ENCODE results near the gene PRICKLE2.
"Not testable (repeated sequence)": the region's sequence is repeated elsewhere in the genome, so short reads cannot be mapped to it uniquely, and the experiment has no call there.

PRICKLE2 gene

DNA sequence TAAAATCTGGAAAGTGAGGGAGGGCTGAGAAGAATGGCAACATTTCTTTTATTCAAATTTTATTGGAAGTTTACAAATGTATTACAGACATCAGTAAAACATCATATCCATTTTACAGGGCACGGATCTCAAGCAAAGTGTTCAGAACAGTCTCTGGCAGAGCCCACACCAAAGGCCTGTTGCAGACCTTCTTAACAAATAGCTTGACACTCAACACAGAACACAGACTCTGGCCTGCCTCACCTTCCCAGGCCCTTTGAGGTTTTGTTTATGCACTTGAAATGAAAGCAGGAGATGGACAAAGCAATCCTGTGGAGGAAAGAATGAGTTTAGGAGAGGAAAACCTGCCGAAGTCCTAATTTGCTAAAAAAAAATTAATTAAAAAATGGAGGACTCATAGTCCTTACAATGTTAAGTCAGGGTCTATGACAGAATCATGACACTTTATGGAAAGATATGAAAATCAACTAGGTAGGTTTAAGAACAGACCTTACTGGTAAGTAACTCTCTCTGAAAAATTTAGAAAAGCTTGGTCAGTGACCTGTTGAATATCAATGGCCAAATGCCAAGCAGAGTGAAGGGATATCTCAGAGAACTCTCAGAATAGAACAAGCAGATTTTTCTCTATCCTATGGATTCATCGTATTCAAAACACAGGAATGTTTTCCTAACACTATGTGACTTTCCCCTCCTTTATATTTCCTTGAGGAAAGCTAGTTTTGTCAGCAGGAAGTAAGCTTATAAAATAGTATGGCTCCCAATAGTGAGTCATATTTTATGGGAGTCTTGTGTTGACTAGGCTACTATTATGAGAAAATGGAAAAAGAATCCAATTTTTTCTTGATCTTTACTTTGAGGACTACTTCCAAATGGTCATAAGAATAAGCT, 131.2 kb downstream of the PRICKLE2 start:
- DNase-seq (ENCODE audit: low spot score) = no peak

DNA sequence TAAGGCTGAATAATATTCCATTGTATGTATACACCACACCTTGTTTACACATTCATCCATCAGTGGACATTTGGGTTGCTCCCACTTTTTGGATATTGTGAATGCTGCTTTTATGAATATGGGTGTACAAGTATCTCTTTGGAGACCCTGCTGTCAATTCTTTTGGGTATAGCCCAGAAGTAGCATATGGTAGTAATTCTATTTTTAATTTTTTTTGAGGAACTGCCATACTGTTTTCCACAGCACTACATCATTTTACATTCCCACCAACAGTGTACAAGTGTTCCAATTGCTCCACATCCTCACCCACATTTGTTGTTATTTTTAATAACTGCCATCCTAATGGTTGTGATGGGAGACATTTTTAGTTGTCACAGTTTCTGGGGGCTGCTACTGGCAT, 132.1 kb downstream of the PRICKLE2 start:
- no peak for DNase-seq (ENCODE audit: low spot score)

DNA sequence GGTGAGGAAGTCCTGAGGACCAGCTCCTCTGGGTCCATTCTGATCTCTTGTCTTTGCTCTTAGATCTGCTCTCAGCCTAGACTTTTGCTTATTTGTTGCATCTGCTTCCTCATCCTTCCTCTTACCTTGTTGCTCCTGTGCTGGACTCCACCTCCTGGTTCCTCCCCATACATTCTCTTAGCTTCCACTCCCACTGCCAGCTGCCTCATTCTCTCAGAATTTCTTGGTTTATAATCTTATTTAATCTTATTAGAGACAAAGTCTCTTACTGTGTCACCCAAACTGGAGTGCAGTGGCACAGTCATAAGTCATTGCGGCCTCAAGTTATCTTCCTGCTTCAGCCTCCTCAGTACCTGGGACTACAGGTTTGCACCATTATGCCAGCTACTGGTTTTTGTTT, 133.8 kb downstream of the PRICKLE2 start:
- DNase-seq (ENCODE audit: low spot score) = no peak

DNA sequence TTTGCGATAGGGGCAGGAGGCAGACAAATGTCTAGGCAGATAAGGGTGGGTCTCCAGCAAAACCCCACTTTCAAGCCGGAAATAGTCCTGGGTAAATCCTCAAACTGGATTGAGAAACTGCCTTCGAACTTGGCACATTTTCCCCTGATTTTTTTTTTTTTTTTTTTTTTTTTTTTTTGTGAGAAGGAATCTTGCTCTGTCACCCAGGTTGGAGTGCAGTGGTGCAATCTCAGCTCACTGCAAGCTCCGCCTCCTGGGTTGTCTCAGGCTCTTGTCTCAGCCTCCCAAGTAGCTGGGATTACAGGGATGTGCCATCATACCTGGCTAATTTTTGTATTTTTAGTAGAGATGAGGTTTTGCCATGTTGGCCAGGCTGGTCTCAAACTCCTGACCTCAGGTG, 135.9 kb downstream of the PRICKLE2 start:
- not testable (repeated sequence) for DNase-seq (ENCODE audit: low spot score)

DNA sequence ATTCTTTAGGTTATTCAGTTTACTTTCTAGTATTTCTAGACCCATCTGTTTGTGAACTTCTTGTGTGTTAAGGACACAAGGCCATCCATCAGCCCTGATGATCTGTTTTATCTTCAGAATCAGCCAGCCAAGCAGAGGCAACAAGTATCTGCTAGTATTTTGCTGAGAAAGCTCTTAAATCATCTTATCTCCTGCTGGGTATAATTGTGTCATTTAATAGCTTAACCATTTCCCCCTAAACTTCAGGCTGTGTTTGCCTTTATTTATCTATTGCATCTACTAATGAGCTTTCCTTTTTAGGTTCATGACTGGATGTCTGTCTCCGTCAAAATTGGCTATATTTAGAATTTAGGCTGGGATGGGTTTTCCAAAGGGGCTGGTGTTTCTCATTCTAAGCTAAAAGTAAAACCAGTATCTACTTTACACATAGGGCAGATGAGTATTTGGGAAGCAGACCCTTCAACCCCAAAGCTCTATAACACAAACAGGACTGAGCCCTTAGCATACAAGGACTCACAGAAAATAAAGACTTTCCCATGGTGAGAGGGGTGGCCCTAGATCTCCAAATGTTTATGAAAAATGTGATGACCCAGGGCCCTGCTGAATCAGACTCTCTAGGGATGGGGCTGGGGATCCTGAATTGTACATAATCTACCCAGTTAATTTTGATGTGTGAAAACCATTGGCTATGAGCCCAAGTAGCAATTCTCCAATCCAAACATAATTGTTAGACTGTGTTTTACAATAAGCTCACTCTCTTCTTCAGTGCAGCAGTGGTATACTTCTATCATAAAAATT, 136.7 kb downstream of the PRICKLE2 start:
- DNase-seq (ENCODE audit: low spot score) = no peak

DNA sequence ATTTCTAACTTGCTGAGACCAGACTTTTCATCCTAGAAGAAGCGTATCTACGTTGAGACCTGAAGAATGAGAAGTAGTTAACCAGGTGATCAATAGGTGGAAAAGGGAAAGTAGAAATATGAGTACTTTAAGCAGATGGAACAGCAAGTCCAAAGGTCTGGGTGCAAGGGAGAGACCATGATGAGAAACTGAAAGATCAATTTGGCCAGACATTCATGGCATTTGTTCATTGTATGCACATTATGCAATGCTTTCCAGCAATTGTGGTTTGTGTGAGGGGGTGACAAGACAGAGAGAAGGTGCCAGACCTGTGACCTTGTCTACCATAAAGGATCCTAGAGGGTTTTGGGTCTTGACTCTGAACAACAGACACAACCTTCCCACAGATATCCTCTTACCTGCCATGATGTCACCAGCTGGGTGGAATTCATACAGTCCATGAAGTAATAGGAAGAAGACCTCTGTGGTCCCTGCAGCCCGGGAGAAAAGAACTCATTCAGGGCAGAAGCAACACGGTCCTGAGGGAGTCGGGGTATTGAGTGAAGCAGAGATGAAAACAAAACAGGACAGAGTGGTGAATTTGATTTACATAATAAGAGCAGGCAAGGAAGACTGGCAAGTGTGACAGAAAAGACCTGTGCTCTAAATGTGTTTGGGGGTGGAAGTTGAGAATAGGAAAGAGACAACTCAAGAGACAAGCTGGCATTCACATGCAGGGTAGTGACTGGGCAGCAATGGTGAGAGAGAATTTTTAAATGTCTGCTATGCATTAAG, 138.6 kb downstream of the PRICKLE2 start:
- DNase-seq (ENCODE audit: low spot score) = no peak

DNA sequence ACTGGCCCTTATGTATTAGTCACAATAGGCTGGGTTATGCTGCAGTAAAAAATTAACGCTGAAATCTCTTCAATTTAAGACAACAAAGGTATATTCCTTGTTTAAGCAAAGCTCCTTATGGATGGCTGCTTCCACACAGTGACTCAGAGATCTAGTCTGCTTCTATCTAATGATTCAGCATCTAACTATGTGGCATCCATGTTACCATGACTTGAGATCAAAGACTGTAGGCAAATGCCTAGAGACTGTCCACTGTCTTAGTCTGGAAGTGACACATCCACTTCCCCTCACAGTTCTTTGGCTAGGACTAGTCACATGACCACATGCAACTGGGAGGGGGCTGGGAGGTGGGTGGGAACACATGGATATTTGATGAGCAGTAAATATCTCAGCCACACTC, 140.6 kb downstream of the PRICKLE2 start:
- peak; percentile 81 for DNase-seq (ENCODE audit: low spot score)

DNA sequence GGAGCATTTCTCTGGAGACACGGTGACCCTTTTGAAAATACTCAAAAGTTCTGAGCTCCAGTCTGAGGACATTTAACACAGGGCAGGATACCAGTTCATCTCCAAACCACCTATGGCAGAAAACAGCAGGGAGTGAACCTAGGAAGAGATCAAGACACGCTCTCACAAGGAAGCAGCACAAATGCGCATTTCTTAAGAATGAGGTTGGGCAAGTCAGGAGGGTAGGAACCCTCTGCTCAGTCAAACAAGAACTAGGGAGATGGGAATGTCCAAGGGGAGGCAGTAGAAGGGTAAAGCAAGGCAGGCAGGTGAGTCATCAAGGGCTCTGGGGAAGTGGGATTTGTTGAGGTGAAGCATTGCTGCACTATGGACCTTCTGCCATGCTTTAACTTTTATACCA, 141.7 kb downstream of the PRICKLE2 start:
- no peak for DNase-seq (ENCODE audit: low spot score)

DNA sequence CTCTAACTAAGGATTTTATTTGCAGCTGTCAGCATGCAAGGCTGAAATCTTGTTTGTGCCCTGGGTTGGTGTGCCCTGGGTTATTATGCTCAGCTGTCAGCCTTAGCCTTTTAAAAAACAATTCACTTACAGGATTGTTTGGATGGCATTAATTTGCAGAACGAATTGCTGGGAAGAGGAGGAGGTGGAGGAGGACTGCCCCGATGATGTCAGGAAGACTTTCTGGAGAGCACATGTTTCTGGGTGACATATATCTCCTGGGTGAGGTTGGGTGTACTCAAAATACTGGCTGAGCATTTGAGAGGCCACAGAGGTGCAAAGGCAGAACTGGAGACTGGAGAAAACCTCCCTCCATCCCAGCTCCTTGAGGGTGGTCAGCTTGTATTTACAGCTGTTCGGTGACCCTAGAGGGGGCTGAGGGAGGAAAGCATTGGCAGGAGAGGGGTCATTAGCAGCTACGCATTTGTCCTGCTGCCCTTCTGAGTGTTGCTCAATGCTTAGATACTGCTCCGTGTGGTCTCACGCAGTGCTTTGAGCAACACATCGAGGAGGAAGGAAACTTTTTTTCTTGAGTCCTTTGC, 142.2 kb downstream of the PRICKLE2 start:
- DNase-seq (ENCODE audit: low spot score) = no peak

DNA sequence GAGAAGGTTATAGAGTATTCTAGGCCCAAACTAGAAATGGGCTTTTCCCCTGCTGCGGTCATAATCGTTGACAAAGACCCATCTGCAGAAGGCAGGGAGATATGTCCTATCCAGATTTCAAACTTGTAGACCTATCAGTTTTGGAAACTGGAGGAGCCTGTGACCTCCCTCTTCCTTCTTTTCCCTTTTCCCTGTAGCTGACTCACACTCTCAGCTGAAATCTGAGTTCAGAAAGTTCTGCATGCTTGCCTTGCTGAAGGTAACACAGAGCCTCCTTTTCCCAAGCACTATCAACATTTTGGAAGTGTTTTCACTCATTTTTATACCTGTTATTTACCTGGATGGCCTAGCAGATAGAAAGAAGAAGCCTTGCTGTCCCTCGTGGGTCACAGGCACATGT, 142.9 kb downstream of the PRICKLE2 start:
- no peak for DNase-seq (ENCODE audit: low spot score)

DNA sequence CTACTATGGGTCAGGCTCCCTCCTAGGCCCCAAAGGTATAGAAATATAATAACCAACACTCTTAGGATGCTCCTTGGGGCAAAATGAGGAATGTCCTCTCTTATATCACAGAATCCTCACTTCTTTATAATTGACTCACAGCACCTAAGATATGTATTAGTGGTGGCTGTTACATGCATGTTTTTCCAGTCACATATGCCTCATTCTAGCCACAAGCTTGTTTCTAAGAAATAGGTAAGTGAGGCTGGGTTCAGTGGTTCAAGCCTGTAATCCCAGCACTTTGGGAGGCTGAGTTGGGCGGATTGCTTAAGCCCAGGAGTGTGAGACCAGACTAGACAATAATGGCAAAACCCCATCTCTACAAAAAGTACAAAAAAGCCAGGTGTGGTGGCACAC, 144.0 kb downstream of the PRICKLE2 start:
- no peak for DNase-seq (ENCODE audit: low spot score)

DNA sequence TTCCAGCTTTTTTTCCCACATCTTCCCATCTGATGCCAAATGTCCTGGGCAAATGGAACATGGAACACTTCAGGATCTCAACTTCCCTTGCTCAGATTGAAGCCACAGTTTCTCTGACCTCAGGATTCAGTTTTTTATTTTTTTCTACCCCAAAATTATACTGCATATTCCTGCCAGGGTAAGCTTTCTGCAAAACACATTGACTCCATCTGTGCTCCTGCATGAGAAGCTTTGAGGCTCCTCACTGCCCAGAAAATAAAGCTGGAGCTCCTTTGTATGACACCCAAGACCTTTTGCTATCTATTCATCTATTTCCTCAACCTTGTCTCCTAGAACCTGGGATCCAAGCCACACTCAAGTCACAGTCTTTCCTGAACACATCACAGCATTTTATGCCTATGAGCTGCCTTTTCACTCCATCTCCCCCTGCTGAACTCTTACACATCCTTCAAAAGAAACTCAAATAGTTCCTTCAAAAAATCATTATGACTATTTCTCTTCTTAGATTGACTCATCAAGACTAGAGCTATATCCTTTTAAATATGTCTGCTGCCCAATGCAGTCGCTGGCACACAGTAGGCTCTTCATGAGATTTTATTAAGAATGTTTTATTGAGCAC, 144.5 kb downstream of the PRICKLE2 start:
- no peak for DNase-seq (ENCODE audit: low spot score)

DNA sequence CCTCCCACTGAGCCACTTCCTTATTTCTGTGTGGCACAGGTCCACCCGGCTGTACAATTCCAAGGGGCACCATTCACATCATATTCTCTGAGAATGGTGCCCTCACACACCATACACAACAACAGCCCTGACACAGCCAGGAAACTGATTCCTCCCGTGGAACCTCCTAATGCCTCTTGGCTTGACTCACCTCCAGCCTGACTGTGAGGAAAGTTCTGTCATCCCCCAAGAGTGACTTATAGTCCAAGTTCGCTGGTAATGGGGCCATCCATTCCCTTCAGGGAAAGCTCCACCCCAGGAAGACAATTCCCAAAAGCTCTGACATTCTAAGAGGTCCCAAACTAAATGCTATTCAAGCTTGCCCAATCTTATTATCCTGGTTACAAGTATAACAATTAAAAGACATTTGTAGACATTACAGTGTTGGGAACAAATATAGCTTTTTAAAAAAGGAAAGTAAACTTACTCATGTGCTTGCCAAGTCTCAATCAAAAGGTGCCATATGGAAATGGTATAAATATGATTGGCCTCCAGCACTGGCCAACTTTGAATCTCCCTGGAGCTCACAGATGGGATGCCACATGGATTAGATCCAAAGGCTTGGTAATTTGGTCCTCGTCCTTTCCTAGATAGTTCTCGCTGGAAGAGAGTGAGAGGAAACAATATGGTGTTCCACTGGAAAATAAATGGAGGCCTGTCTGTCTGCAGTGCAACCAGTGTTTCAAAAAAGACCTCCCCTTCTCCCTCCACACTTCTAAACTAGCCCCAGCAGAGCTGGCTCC, 145.7 kb downstream of the PRICKLE2 start:
- no peak for DNase-seq (ENCODE audit: low spot score)

DNA sequence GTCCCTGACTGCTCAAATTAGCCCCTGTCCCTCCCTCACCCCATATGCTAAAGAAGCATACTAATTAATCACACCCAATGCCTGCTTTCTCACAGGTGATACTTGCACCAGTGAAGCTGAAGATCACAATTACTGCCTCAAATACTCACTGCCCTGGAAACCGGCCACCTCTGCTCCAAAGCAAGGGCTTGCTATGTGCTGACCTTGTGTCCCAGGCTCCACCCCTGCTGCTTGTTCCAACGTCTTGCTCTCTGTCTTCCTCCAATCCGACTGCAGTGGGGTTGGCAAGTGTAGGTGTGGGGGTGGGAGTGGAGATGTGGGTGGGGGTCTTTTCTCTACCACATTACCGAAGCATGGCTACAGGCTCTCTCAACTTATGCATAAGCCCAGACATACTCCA, 146.3 kb downstream of the PRICKLE2 start:
- DNase-seq (ENCODE audit: low spot score) = no peak

DNA sequence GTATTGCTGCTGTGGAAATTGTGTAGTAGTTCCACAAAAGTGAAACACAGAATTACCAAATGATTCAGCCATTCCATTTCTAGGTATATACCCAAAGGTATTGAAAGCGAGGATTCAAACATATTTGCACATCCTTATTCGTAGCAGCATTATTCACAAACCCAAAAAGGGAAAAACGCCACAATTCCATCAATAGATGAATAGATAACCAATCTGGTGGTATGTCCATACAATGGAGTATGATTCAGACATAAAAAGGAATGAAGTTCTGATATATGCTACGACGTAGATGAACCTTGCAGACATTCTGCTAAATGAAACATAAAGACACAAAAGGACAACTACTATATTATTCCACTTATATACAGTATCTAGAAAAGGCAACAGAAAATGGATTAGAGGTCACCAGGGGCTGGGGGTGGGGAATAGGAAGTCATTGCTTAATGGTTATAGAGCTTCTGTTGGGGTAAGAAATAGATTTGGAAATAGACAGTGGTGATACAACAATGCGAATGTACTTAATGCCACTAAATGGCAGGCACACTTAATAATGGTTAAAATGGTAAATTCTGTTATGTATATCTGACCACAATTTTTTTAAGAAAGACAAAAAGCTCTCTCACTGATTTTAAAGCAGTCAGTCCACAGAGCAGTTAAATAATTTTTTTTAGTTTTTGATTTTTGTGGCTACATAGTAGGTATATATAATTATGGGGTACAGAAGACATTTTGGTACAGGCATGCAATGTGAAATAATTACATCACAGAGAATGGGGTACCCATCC, 150.2 kb downstream of the PRICKLE2 start:
- no peak for DNase-seq (ENCODE audit: low spot score)

DNA sequence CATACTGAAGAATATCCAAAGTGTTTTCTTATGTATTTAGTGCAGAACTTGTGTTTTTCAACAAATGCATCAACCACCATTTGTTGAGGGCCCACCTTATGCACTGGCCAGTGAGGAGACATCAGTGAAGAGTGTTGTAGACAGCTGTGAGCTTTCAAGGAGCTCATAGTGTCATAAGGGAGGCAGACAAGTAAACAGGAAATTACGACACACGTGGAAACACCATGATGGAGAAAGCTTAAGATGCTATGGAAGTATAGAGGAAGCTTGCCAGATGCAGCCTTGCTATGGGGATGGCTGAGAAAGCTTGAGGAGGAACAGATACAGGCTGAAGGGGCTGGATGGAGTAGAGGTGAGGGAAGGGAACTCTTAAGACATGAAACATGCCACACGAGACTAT, 151.2 kb downstream of the PRICKLE2 start:
- no peak for DNase-seq (ENCODE audit: low spot score)

DNA sequence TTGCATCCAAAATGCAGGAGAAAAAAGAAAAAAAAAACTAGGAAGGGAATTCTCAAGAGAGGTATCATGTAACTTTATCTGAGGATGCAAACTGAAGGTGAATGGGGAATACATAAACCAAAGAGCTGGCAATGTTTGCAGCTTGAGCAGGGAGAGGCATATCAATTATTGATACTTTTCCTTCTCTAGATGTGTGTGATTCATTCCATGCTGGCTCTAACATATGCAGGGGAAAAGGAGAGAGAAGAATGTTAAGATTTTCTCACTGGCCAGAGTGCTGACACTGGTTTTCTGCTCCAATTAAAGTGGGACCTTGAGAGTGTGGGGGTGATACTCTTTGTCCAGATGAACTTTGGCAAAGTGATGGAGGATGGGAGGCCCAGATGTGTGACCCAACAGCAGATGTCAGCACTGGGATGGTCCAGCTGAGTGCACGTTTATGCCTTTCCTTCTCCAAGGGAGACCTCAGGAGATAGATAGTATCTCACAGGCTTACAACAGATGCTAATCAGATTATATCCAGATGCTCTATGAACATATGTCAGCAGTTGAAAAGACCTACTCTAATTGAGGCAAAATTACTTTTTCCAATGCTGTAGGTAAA, 152.0 kb downstream of the PRICKLE2 start:
- DNase-seq (ENCODE audit: low spot score) = no peak

DNA sequence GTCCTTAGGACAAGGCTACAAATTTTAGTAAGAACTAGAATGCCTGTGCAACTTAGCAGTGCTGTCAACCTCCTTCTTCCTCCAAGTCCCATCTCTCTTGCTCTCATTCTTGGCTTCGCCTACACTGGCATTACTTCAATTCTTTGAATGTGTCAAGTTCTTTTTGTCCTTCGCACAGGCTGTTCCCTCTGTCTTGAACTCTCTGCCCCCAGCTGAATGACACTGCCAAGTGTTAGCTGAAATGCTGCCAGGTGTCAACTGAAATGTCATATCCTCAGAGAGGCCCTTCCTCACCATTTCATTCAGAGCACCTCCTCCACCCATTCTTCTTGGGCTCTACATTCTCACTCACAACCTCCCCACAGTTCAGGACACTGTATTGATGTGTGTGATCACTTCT, 153.1 kb downstream of the PRICKLE2 start:
- no peak for DNase-seq (ENCODE audit: low spot score)

DNA sequence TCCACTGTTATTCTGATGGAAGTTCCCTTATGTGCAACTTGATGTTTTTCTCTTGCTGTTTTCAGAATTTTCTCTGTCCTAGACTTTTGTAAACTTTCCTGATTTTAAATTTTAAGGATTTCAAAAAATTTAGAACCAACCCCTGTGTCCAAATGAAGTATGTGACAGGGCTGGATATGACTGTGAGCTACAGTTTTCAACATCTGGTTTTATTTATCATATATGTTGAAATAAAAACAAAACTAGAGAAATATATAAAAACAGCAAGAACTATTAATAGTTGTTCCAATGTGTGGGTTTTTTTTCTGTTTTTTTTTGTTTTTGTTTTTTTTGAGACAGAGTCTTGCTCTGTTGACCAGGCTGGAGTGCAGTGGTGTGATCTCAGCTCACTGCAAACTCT, 154.6 kb downstream of the PRICKLE2 start:
- DNase-seq (ENCODE audit: low spot score) = no peak

Data from RKO (cell line).